SU-DHL-6 (cell line): Measurements from ENCODE around the gene KIAA0825.

Experiments
- H2AFZ ChIP-seq: fragments of 200-600 bp; sonication (generic); 2 replicates; pipeline ENCODE4 v1.6.1; 2014; ENCODE audit warnings: low read depth, mild to moderate bottlenecking, moderate library complexity, mixed read lengths, antibody characterized with exemption, low read length; ENCODE audit not compliant: severe bottlenecking
- H3F3A ChIP-seq: fragments of 200-600 bp; shearing (Covaris generic); 2 replicates; pipeline ENCODE4 v1.6.0; 2016; ENCODE audit warnings: antibody characterized with exemption, mild to moderate bottlenecking; ENCODE audit not compliant: insufficient read depth
- H3K27ac ChIP-seq: fragments of 200-600 bp; sonication (generic); 2 replicates; pipeline ENCODE4 v1.5.1; 2016; ENCODE audit warnings: low read depth, mild to moderate bottlenecking, low read length, moderate library complexity, mixed read lengths
- H3K27me3 ChIP-seq: fragments of 200-600 bp; sonication (generic), shearing (Covaris generic); 2 replicates; pipeline ENCODE4 v1.6.0; 2014; ENCODE audit warnings: mild to moderate bottlenecking, low read length
- H3K36me3 ChIP-seq: fragments of 200-600 bp; sonication (generic); 2 replicates; pipeline ENCODE4 v1.6.1; 2014; ENCODE audit warnings: mild to moderate bottlenecking, low read length, mixed read lengths
- H3K4me2 ChIP-seq: fragments of 300-600, 200-600 bp; shearing (Covaris generic), sonication (generic); 2 replicates; pipeline ENCODE4 v1.6.0; 2014; ENCODE audit warnings: low read length, low read depth, mild to moderate bottlenecking; ENCODE audit not compliant: poor library complexity, severe bottlenecking
- H3K4me3 ChIP-seq: fragments of 200-600 bp; sonication (generic); 2 replicates; pipeline ENCODE4 v1.5.1; 2014; ENCODE audit warnings: antibody characterized with exemption, low read length, mild to moderate bottlenecking, mixed read lengths; ENCODE audit not compliant: insufficient read depth, poor library complexity, severe bottlenecking
- H3K79me2 ChIP-seq: fragments of 200-600 bp; sonication (generic); 2 replicates; pipeline ENCODE4 v1.6.1; 2014; ENCODE audit warnings: mild to moderate bottlenecking, low read length, moderate library complexity; ENCODE audit not compliant: insufficient read depth
- H3K9ac ChIP-seq: fragments of 200-600 bp; sonication (generic); 2 replicates; pipeline ENCODE4 v1.7.0; 2014; ENCODE audit warnings: mild to moderate bottlenecking, low read length
- H3K9me2 ChIP-seq: fragments of 200-600 bp; sonication (generic); replicated peaks from 2 replicates; pipeline ENCODE4 v1.6.1; 2014; ENCODE audit warnings: low read length; ENCODE audit not compliant: insufficient read depth
- H3K9me3 ChIP-seq: fragments of 200-600 bp; sonication (generic); 2 replicates; pipeline ENCODE4 v1.6.1; 2014; ENCODE audit warnings: low read length, mixed read lengths; ENCODE audit not compliant: insufficient read depth
- H4K20me1 ChIP-seq: fragments of 200-600 bp; sonication (generic); 2 replicates; pipeline ENCODE4 v1.6.1; 2014; ENCODE audit warnings: low read depth, mild to moderate bottlenecking, antibody characterized with exemption, low read length, moderate library complexity, mixed read lengths
- EZH2phosphoT487 ChIP-seq: fragments of 200-600 bp; sonication (generic), shearing (Covaris generic); conservative IDR thresholded peaks from 2 replicates; pipeline ENCODE4 v1.6.1; 2018; ENCODE audit warnings: mild to moderate bottlenecking, antibody characterized with exemption, low read length, moderate library complexity, mixed read lengths
- TF ChIP-seq, protein P1 (sequence below): fragments of 200-600 bp; sonication (generic); IDR thresholded peaks from one replicate; pipeline ENCODE4 v1.5.1; 2017; ENCODE audit warnings: antibody characterized with exemption, mild to moderate bottlenecking, low read length, moderate library complexity; ENCODE audit not compliant: insufficient read depth, poor library complexity, severe bottlenecking

Gene KIAA0825

DNA sequence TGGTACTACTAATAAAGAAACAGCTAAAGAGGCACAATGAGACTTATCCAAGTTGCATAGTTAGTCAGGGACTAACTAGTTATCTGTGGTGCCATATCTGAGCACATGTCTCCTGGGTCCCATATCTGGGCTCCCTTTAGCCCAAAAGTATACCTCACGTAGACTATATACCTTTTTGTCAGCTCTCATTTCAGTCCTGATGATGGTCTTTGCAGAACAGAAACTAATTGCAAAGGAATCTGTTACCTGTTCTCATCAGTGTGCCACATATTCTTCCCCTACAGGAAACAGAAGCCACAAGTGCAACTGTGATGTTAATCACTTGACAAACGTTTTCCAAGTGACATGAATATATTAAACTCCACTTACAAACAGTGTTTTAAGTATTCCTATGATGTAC is 395.2 kb downstream of the KIAA0825 start:
- no peaks in the 10 kb centered on the region for H3K36me3 ChIP-seq
- no peak overlapping the region for H2AFZ ChIP-seq
- H3F3A ChIP-seq, result no peaks in the 10 kb centered on the region
- no peaks in the 10 kb centered on the region for H4K20me1 ChIP-seq
- H3K9me2 ChIP-seq, result no peaks in the 10 kb centered on the region
- no peak overlapping the region for H3K9ac ChIP-seq
- no peaks in the 10 kb centered on the region for H3K27me3 ChIP-seq
- H3K9me3 ChIP-seq, result no peaks in the 10 kb centered on the region
- no peak overlapping the region for H3K27ac ChIP-seq
- TF ChIP-seq EZH2phosphoT487, result no peak
- TF ChIP-seq, protein P1, sequence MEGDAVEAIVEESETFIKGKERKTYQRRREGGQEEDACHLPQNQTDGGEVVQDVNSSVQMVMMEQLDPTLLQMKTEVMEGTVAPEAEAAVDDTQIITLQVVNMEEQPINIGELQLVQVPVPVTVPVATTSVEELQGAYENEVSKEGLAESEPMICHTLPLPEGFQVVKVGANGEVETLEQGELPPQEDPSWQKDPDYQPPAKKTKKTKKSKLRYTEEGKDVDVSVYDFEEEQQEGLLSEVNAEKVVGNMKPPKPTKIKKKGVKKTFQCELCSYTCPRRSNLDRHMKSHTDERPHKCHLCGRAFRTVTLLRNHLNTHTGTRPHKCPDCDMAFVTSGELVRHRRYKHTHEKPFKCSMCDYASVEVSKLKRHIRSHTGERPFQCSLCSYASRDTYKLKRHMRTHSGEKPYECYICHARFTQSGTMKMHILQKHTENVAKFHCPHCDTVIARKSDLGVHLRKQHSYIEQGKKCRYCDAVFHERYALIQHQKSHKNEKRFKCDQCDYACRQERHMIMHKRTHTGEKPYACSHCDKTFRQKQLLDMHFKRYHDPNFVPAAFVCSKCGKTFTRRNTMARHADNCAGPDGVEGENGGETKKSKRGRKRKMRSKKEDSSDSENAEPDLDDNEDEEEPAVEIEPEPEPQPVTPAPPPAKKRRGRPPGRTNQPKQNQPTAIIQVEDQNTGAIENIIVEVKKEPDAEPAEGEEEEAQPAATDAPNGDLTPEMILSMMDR, result no peak
- no peak overlapping the region for H3K4me3 ChIP-seq
- no peak overlapping the region for H3K4me2 ChIP-seq
- no peaks in the 10 kb centered on the region for H3K79me2 ChIP-seq

DNA sequence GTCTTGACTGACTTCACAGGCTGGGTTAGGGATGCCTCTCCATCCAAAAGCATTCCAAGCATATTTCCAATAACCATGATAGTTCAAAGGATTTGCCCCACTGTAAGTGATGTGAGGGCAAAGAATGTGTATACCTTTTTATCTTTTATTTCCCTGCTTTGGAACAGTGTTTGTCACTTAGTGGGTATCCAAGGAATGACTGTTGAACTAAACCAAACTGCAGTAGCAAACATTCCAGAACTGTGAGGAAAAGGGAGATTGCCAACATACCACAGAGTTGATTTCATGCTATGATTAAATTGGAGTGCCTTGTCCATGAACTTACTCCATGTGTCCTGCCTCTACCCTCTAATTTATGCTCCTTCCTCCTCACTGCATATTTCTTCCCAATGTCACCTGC is 400.0 kb downstream of the KIAA0825 start:
- Histone ChIP-seq H3K4me3 (no peak overlapping the region), H3K9me3 (no peaks in the 10 kb centered on the region), H3K27me3 (no peaks in the 10 kb centered on the region), H3K9ac (no peak overlapping the region), H2AFZ (no peak overlapping the region), H3K36me3 (no peaks in the 10 kb centered on the region), H3K27ac (no peak overlapping the region), H3F3A (no peaks in the 10 kb centered on the region), H3K4me2 (no peak overlapping the region), H3K79me2 (no peaks in the 10 kb centered on the region), H3K9me2 (no peaks in the 10 kb centered on the region), H4K20me1 (no peaks in the 10 kb centered on the region)
- TF ChIP-seq, protein P1, result no peak

DNA sequence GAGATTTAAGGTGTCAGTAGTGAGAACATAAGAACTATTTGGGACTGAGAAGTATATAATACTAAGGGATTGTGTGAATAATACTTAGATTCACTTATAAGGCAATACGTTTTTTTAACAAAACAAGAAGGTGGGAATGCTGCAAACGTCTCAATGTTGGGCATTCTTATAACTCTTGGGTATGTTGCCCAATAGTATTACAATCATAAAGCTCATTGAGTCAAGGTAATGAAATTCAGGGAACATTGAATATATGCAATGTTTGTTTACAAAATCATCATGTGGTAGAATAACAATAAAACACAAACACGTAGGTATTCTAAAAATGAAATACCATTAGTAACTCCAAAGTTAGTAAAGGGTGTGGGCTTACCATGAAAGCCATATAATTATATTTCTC is 400.7 kb downstream of the KIAA0825 start:
- Histone ChIP-seq H3K4me2 (no peak overlapping the region), H3K27me3 (no peaks in the 10 kb centered on the region), H3K4me3 (no peak overlapping the region), H3K36me3 (no peaks in the 10 kb centered on the region), H3K9ac (no peak overlapping the region), H3K79me2 (no peaks in the 10 kb centered on the region), H2AFZ (no peak overlapping the region), H3K9me2 (no peaks in the 10 kb centered on the region), H4K20me1 (no peaks in the 10 kb centered on the region), H3K9me3 (no peaks in the 10 kb centered on the region), H3F3A (no peaks in the 10 kb centered on the region), H3K27ac (no peak overlapping the region)
- TF ChIP-seq EZH2phosphoT487, result no peak
- TF ChIP-seq, protein P1, result no peak

DNA sequence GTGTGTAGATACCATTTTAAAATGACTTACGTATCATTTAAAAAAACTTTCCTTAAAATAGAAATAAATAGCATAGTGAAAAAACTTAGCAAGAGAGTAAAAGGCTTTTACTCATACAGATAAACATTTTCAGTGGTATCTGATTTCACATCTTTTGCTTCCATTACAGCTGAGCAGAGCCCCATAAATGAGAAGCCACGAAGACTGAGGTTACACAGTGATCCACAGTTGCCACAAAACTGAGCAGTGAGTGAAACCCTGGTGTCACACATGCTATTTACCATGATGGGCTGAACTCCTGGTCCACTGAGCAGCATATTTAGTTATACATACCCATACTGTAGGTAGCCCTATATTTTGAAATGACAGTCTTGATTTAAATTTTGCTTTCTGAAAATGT is 401.2 kb downstream of the KIAA0825 start:
- no peaks in the 10 kb centered on the region for H3K9me3 ChIP-seq
- H3K27ac ChIP-seq, result no peak overlapping the region
- no peaks in the 10 kb centered on the region for H3K27me3 ChIP-seq
- no peak overlapping the region for H3K9ac ChIP-seq
- no peak overlapping the region for H2AFZ ChIP-seq
- no peaks in the 10 kb centered on the region for H3K79me2 ChIP-seq
- H4K20me1 ChIP-seq, result no peaks in the 10 kb centered on the region
- no peak overlapping the region for H3K4me3 ChIP-seq
- no peak overlapping the region for H3K4me2 ChIP-seq
- no peaks in the 10 kb centered on the region for H3F3A ChIP-seq
- no peaks in the 10 kb centered on the region for H3K36me3 ChIP-seq
- no peak for TF ChIP-seq EZH2phosphoT487
- TF ChIP-seq, protein P1, result no peak
- no peaks in the 10 kb centered on the region for H3K9me2 ChIP-seq
